ENCODE results near the gene FARSB. TPM values are rescaled to one million over a fixed set of nuclear protein-coding genes. Genes with fewer than 3 reads are reported as not detected.

FARSB gene
- polyA plus RNA-seq, 1 donor from 2014 or later: 15.2 TPM

DNA sequence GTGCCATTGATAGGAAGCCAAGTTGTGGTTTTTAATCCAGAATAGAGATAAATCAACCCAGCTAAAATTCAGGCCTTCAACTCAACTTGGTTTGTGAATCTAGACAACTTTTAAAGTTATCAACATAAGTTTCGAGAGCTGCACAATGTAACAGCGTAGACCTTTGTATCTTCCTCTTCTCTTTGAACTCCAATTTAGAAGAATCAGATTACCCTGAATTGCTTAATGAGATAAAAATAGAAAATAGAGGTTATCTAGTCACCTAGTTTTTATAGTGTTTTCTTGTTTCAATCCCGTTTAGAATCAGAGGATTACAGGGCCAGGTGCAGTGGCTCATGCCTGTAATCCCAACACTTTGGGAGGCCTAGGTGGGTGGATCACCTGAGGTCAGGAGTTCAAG, 27.9 kb upstream of the FARSB start:
- no peaks in the 10 kb centered on the region for H3K27me3 ChIP-seq (ENCODE audit: insufficient read depth, low read depth, low read length)
- no peak overlapping the region for H3K4me2 ChIP-seq (ENCODE audit: low read length)
- TF ChIP-seq EZH2 (IDR thresholded peaks at IDR 0.05; ENCODE audit: borderline replicate concordance, insufficient read depth, low read length, poor library complexity, severe bottlenecking) (no peak), POLR2AphosphoS5 (IDR thresholded peaks at IDR 0.05) (no peak), SMC3 (conservative IDR thresholded peaks at IDR 0.05; ENCODE audit: poor library complexity) (no peak), TAF1 (IDR thresholded peaks at IDR 0.05; ENCODE audit: low read depth) (no peak), MXI1 (conservative IDR thresholded peaks at IDR 0.05; ENCODE audit: poor library complexity, severe bottlenecking) (no peak), RAD21 (conservative IDR thresholded peaks at IDR 0.05) (no peak), EP300 (conservative IDR thresholded peaks at IDR 0.05; ENCODE audit: poor library complexity, severe bottlenecking) (no peak)
- TF ChIP-seq, protein P1, sequence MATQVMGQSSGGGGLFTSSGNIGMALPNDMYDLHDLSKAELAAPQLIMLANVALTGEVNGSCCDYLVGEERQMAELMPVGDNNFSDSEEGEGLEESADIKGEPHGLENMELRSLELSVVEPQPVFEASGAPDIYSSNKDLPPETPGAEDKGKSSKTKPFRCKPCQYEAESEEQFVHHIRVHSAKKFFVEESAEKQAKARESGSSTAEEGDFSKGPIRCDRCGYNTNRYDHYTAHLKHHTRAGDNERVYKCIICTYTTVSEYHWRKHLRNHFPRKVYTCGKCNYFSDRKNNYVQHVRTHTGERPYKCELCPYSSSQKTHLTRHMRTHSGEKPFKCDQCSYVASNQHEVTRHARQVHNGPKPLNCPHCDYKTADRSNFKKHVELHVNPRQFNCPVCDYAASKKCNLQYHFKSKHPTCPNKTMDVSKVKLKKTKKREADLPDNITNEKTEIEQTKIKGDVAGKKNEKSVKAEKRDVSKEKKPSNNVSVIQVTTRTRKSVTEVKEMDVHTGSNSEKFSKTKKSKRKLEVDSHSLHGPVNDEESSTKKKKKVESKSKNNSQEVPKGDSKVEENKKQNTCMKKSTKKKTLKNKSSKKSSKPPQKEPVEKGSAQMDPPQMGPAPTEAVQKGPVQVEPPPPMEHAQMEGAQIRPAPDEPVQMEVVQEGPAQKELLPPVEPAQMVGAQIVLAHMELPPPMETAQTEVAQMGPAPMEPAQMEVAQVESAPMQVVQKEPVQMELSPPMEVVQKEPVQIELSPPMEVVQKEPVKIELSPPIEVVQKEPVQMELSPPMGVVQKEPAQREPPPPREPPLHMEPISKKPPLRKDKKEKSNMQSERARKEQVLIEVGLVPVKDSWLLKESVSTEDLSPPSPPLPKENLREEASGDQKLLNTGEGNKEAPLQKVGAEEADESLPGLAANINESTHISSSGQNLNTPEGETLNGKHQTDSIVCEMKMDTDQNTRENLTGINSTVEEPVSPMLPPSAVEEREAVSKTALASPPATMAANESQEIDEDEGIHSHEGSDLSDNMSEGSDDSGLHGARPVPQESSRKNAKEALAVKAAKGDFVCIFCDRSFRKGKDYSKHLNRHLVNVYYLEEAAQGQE (IDR thresholded peaks at IDR 0.05; ENCODE audit: borderline replicate concordance): no peak
- TF ChIP-seq, protein P2, sequence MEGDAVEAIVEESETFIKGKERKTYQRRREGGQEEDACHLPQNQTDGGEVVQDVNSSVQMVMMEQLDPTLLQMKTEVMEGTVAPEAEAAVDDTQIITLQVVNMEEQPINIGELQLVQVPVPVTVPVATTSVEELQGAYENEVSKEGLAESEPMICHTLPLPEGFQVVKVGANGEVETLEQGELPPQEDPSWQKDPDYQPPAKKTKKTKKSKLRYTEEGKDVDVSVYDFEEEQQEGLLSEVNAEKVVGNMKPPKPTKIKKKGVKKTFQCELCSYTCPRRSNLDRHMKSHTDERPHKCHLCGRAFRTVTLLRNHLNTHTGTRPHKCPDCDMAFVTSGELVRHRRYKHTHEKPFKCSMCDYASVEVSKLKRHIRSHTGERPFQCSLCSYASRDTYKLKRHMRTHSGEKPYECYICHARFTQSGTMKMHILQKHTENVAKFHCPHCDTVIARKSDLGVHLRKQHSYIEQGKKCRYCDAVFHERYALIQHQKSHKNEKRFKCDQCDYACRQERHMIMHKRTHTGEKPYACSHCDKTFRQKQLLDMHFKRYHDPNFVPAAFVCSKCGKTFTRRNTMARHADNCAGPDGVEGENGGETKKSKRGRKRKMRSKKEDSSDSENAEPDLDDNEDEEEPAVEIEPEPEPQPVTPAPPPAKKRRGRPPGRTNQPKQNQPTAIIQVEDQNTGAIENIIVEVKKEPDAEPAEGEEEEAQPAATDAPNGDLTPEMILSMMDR (IDR thresholded peaks at IDR 0.05; ENCODE audit: poor library complexity, severe bottlenecking): no peak
- H3F3A ChIP-seq (ENCODE audit: insufficient read depth, low read length, poor library complexity, severe bottlenecking): no peaks in the 10 kb centered on the region
- no peaks in the 10 kb centered on the region for H4K20me1 ChIP-seq (ENCODE audit: insufficient read depth)
- no peak overlapping the region for H2AFZ ChIP-seq (ENCODE audit: low read depth, low read length)
- no peaks in the 10 kb centered on the region for H3K9me3 ChIP-seq (ENCODE audit: low read length)
- no peaks in the 10 kb centered on the region for H3K36me3 ChIP-seq (ENCODE audit: insufficient read depth, low read length)
- no peak overlapping the region for H3K4me3 ChIP-seq (ENCODE audit: low read length)
- H3K9ac ChIP-seq (ENCODE audit: low read length): no peak overlapping the region
- no peak overlapping the region for H3K27ac ChIP-seq (ENCODE audit: low read length)
- no peaks in the 10 kb centered on the region for H3K79me2 ChIP-seq (replicated peaks; ENCODE audit: insufficient read depth, low read length)
- no peaks in the 10 kb centered on the region for H3K9me2 ChIP-seq (ENCODE audit: insufficient read depth, low read length)

DNA sequence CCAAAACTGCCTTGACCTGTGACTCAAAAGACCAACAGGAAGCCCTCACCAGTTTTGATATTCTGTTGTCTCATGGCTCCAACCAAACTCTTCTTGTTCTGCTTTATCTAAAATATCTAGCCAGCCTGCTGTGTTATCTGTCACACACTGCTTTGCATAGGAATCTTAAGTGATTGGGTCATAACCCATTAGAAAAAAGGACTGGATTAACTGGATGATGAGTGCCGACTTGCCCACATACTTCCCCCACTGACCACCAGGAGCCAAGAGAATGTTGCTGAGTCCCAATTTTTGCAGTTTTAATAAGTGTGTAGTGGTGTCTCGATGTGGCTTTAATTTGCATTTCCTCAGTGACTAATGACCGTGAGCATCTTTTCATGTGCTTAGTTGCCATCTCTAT, 22.1 kb upstream of the FARSB start:
- H3F3A ChIP-seq (ENCODE audit: insufficient read depth, low read length, poor library complexity, severe bottlenecking): no peaks in the 10 kb centered on the region

More for the DNA sequence above, 22.1 kb upstream of the FARSB start:
- no peak overlapping the region for H3K4me2 ChIP-seq (ENCODE audit: low read length)
- H3K9me3 ChIP-seq (ENCODE audit: low read length): no peaks in the 10 kb centered on the region
- no peaks in the 10 kb centered on the region for H4K20me1 ChIP-seq (ENCODE audit: insufficient read depth)
- H3K79me2 ChIP-seq (replicated peaks; ENCODE audit: insufficient read depth, low read length): no peaks in the 10 kb centered on the region
- H2AFZ ChIP-seq (ENCODE audit: low read depth, low read length): no peak overlapping the region
- TF ChIP-seq EZH2 (IDR thresholded peaks at IDR 0.05; ENCODE audit: borderline replicate concordance, insufficient read depth, low read length, poor library complexity, severe bottlenecking) (no peak), MXI1 (conservative IDR thresholded peaks at IDR 0.05; ENCODE audit: poor library complexity, severe bottlenecking) (no peak), RAD21 (conservative IDR thresholded peaks at IDR 0.05) (no peak), POLR2AphosphoS5 (IDR thresholded peaks at IDR 0.05) (no peak), SMC3 (conservative IDR thresholded peaks at IDR 0.05; ENCODE audit: poor library complexity) (no peak), TAF1 (IDR thresholded peaks at IDR 0.05; ENCODE audit: low read depth) (no peak), EP300 (conservative IDR thresholded peaks at IDR 0.05; ENCODE audit: poor library complexity, severe bottlenecking) (no peak)
- TF ChIP-seq, protein P1 (IDR thresholded peaks at IDR 0.05; ENCODE audit: borderline replicate concordance): no peak
- TF ChIP-seq, protein P2 (IDR thresholded peaks at IDR 0.05; ENCODE audit: poor library complexity, severe bottlenecking): no peak
- no peak overlapping the region for H3K4me3 ChIP-seq (ENCODE audit: low read length)
- H3K36me3 ChIP-seq (ENCODE audit: insufficient read depth, low read length): no peaks in the 10 kb centered on the region
- H3K9ac ChIP-seq (ENCODE audit: low read length): no peak overlapping the region
- no peaks in the 10 kb centered on the region for H3K9me2 ChIP-seq (ENCODE audit: insufficient read depth, low read length)
- H3K27me3 ChIP-seq (ENCODE audit: insufficient read depth, low read depth, low read length): no peaks in the 10 kb centered on the region
- H3K27ac ChIP-seq (ENCODE audit: low read length): no peak overlapping the region

All from neural cell (in vitro differentiated cells).